Mesenchymal stem cell (in vitro differentiated cells and primary cell): ENCODE data around the gene BNIP5.

Experiments used
- DNase-seq: peaks from one replicate; pipeline ENCODE4 v3.0.0-alpha.2; 2013
- H2AFZ ChIP-seq: one replicate; pipeline ENCODE4 v1.6.1; 2013; ENCODE audit warnings: low read depth, mild to moderate bottlenecking, control low read depth, inconsistent platforms, low read length, moderate library complexity
- H2AK5ac ChIP-seq: 2 replicates; pipeline ENCODE4 v1.6.1; 2013; ENCODE audit warnings: low read length, moderate library complexity, mild to moderate bottlenecking, inconsistent platforms; ENCODE audit not compliant: severe bottlenecking
- H2BK120ac ChIP-seq: one replicate; pipeline ENCODE4 v1.6.1; 2013; ENCODE audit warnings: low read depth, mild to moderate bottlenecking, inconsistent platforms, low read length, moderate library complexity
- H2BK12ac ChIP-seq, 2 experiments: one replicate each; pipeline ENCODE4 v1.6.1; 2013; ENCODE audit warnings: inconsistent platforms in 2 of 2, low read length in 2 of 2, mild to moderate bottlenecking in 2 of 2, moderate library complexity in 2 of 2, control low read depth in 1 of 2
- H2BK15ac ChIP-seq: one replicate; pipeline ENCODE4 v1.6.1; 2013; ENCODE audit warnings: mild to moderate bottlenecking, low read depth, inconsistent platforms; ENCODE audit not compliant: poor library complexity, severe bottlenecking
- H2BK5ac ChIP-seq: 2 replicates; pipeline ENCODE4 v1.6.1; 2013; ENCODE audit warnings: low read depth, mild to moderate bottlenecking, low read length, control low read depth, inconsistent platforms; ENCODE audit not compliant: poor library complexity, severe bottlenecking
- H3K14ac ChIP-seq, 2 experiments: one replicate each; pipeline ENCODE4 v1.6.1; 2013; ENCODE audit warnings: inconsistent platforms in 2 of 2, low read length in 2 of 2, control low read depth in 1 of 2, mild to moderate bottlenecking in 1 of 2, moderate library complexity in 1 of 2
- H3K18ac ChIP-seq, 2 experiments: one replicate each; pipeline ENCODE4 v1.6.1; 2013; ENCODE audit warnings: inconsistent platforms in 2 of 2, low read length in 2 of 2, control low read depth in 1 of 2, low read depth in 1 of 2, mild to moderate bottlenecking in 1 of 2
- H3K23ac ChIP-seq, 2 experiments: one replicate each; pipeline ENCODE4 v1.6.1; 2013; ENCODE audit warnings: inconsistent platforms in 2 of 2, low read length in 2 of 2, mild to moderate bottlenecking in 2 of 2, moderate library complexity in 2 of 2, control low read depth in 1 of 2
- H3K27ac ChIP-seq: 2 replicates; pipeline ENCODE4 v1.5.1; 2013; ENCODE audit warnings: mild to moderate bottlenecking, moderate library complexity, low read length, control low read depth, inconsistent platforms; ENCODE audit not compliant: poor library complexity, severe bottlenecking
- H3K27me3 ChIP-seq, 2 experiments: 2 replicates each; pipeline versions ENCODE4 v1.6.1 to v1.7.0; 2013; ENCODE audit warnings: low read length in 2 of 2, mild to moderate bottlenecking in 2 of 2, moderate library complexity in 2 of 2, control low read depth in 1 of 2, inconsistent platforms in 1 of 2; ENCODE audit not compliant: control insufficient read depth in 1 of 2, insufficient read depth in 1 of 2
- H3K36me3 ChIP-seq, 2 experiments: 2 replicates each; pipeline versions ENCODE4 v1.6.1 to v1.7.0; 2013; ENCODE audit warnings: low read length in 2 of 2, control low read depth in 1 of 2, inconsistent platforms in 1 of 2, low read depth in 1 of 2, mild to moderate bottlenecking in 1 of 2; ENCODE audit not compliant: insufficient read depth in 2 of 2, control insufficient read depth in 1 of 2
- H3K4ac ChIP-seq, 2 experiments: one replicate each; pipeline ENCODE4 v1.6.1; 2013; ENCODE audit warnings: inconsistent platforms in 2 of 2, low read length in 2 of 2, mild to moderate bottlenecking in 2 of 2, moderate library complexity in 2 of 2, control low read depth in 1 of 2, low read depth in 1 of 2
- H3K4me1 ChIP-seq: 2 replicates; pipeline ENCODE4 v1.6.1; 2013; ENCODE audit warnings: low read depth, low read length, control low read depth; ENCODE audit not compliant: control insufficient read depth, insufficient read depth
- H3K4me2 ChIP-seq: 2 replicates; pipeline ENCODE4 v1.6.1; 2013; ENCODE audit warnings: low read length, mild to moderate bottlenecking, inconsistent platforms; ENCODE audit not compliant: poor library complexity, severe bottlenecking
- H3K4me3 ChIP-seq, 2 experiments: 2 replicates each; pipeline versions ENCODE4 v1.5.1 to v1.7.0; 2013; ENCODE audit warnings: low read length in 2 of 2, mild to moderate bottlenecking in 2 of 2, control low read depth in 1 of 2, low read depth in 1 of 2; ENCODE audit not compliant: insufficient read depth in 1 of 2
- H3K79me1 ChIP-seq: replicated peaks from 2 replicates; pipeline ENCODE4 v1.6.1; 2013; ENCODE audit warnings: mild to moderate bottlenecking, control low read depth, low read length, inconsistent platforms; ENCODE audit not compliant: poor library complexity, severe bottlenecking
- H3K9ac ChIP-seq: 2 replicates; pipeline ENCODE4 v1.7.0; 2013; ENCODE audit warnings: mild to moderate bottlenecking, low read length, moderate library complexity
- H3K9me3 ChIP-seq: 2 replicates; pipeline ENCODE4 v1.7.0; 2013; ENCODE audit warnings: mild to moderate bottlenecking, low read length; ENCODE audit not compliant: control insufficient read depth
- H4K8ac ChIP-seq: one replicate; pipeline ENCODE4 v1.6.1; 2013; ENCODE audit warnings: inconsistent platforms, mild to moderate bottlenecking, low read length, moderate library complexity
- H4K91ac ChIP-seq: one replicate; pipeline ENCODE4 v1.6.1; 2013; ENCODE audit warnings: mild to moderate bottlenecking, low read length, inconsistent platforms
- WGBS: methylation state at CpG from one replicate; pipeline ENCODE4 v1.1.7; 2013; ENCODE audit warnings: mixed read lengths; 5-methylcytosine and 5-hydroxymethylcytosine counted together

Gene BNIP5

GRCh38 chr6:36337814-36338213, 1.1 kb upstream of the BNIP5 start:
- Histone ChIP-seq H3K36me3 (no peaks in the 10 kb centered on the region), H2AK5ac (no peak overlapping the region), H2BK120ac (no peak overlapping the region), H3K4me3 (no peak overlapping the region), H3K4me1 (peaks cover 5% of the 10 kb centered on the region), H2BK12ac (no peak overlapping the region), H3K9ac (no peak overlapping the region), H3K27me3 (peaks cover 63 to 75% of the 10 kb centered on the region in 2 experiments), H3K4me2 (no peak overlapping the region), H3K18ac (no peak overlapping the region), H2BK5ac (no peak overlapping the region), H2AFZ (no peak overlapping the region), H2BK15ac (no peak overlapping the region), H3K14ac (no peak overlapping the region), H3K27ac (no peak overlapping the region), H4K8ac (no peak overlapping the region), H3K79me1 (no peaks in the 10 kb centered on the region), H3K4ac (no peak overlapping the region), H3K23ac (no peak overlapping the region), H3K9me3 (no peaks in the 10 kb centered on the region), H4K91ac (no peak overlapping the region)
- DNase-seq = no peak
- WGBS = 100% methylated on average over 1 of the region's 1 CpG

GRCh38 chr6:36336208-36336710, 429 bp downstream of the BNIP5 start:
- Histone ChIP-seq H3K23ac (no peak overlapping the region), H3K79me1 (no peaks in the 10 kb centered on the region), H2BK120ac (no peak overlapping the region), H2BK12ac (no peak overlapping the region), H3K9me3 (no peaks in the 10 kb centered on the region), H3K4me3 (no peak overlapping the region), H3K4ac (no peak overlapping the region), H3K4me1 (peaks cover 5% of the 10 kb centered on the region), H2AFZ (no peak overlapping the region), H2BK15ac (no peak overlapping the region), H4K8ac (no peak overlapping the region), H2AK5ac (no peak overlapping the region), H3K27me3 (peaks cover 70 to 75% of the 10 kb centered on the region in 2 experiments), H3K18ac (no peak overlapping the region), H3K14ac (no peak overlapping the region), H2BK5ac (no peak overlapping the region), H3K4me2 (no peak overlapping the region), H3K36me3 (no peaks in the 10 kb centered on the region), H3K27ac (no peak overlapping the region), H4K91ac (no peak overlapping the region), H3K9ac (no peak overlapping the region)
- 87% methylated on average over 5 of the region's 5 CpGs for WGBS
- DNase-seq = no peak

- no peak overlapping the region for H3K18ac ChIP-seq
- 90% methylated on average over 14 of the region's 14 CpGs for WGBS
- H3K79me1 ChIP-seq = no peaks in the 10 kb centered on the region
- no peaks in the 10 kb centered on the region for H3K9me3 ChIP-seq
- peak overlapping the region in 1 of 2 experiments; percentile 52 for H3K4ac ChIP-seq
- no peak overlapping the region for H2BK120ac ChIP-seq
- DNase-seq = no peak
- peaks cover 2% of the 10 kb centered on the region for H3K4me1 ChIP-seq
- H3K23ac ChIP-seq = no peak overlapping the region
- H3K4me2 ChIP-seq = no peak overlapping the region
- peaks cover 70 to 79% of the 10 kb centered on the region in 2 experiments for H3K27me3 ChIP-seq
- H4K91ac ChIP-seq = no peak overlapping the region
- no peak overlapping the region for H3K4me3 ChIP-seq
- H4K8ac ChIP-seq = no peak overlapping the region
- no peak overlapping the region for H2BK5ac ChIP-seq
- no peak overlapping the region for H2BK15ac ChIP-seq
- no peak overlapping the region for H2AFZ ChIP-seq
- H3K9ac ChIP-seq = no peak overlapping the region
- no peak overlapping the region for H3K14ac ChIP-seq
- H3K36me3 ChIP-seq = no peaks in the 10 kb centered on the region
- H2AK5ac ChIP-seq = no peak overlapping the region
- no peak overlapping the region for H3K27ac ChIP-seq
- no peak overlapping the region for H2BK12ac ChIP-seq
These were observed 1.1 kb downstream of the BNIP5 start for GRCh38 chr6:36335465-36336207.

GRCh38 chr6:36334832-36335459, 1.7 kb downstream of the BNIP5 start:
- no peak overlapping the region for H3K14ac ChIP-seq
- no peak overlapping the region for H4K91ac ChIP-seq
- H2AK5ac ChIP-seq = no peak overlapping the region
- no peak for DNase-seq
- H3K9me3 ChIP-seq = no peaks in the 10 kb centered on the region
- H3K18ac ChIP-seq = no peak overlapping the region
- no peak overlapping the region for H2AFZ ChIP-seq
- no peak overlapping the region for H2BK15ac ChIP-seq
- H3K9ac ChIP-seq = no peak overlapping the region
- H4K8ac ChIP-seq = no peak overlapping the region
- no peaks in the 10 kb centered on the region for H3K36me3 ChIP-seq
- no peak overlapping the region for H3K23ac ChIP-seq
- no peak overlapping the region for H3K4ac ChIP-seq
- no peaks in the 10 kb centered on the region for H3K79me1 ChIP-seq
- no peak overlapping the region for H2BK12ac ChIP-seq
- H2BK5ac ChIP-seq = no peak overlapping the region
- no peak overlapping the region for H3K27ac ChIP-seq
- H3K27me3 ChIP-seq = peaks cover 68 to 82% of the 10 kb centered on the region in 2 experiments
- peaks cover 5% of the 10 kb centered on the region for H3K4me1 ChIP-seq
- H2BK120ac ChIP-seq = no peak overlapping the region
- H3K4me3 ChIP-seq = no peak overlapping the region
- no peak overlapping the region for H3K4me2 ChIP-seq
- 88% methylated on average over 14 of the region's 14 CpGs for WGBS
